Activated B cell treated with CpG ODN at 0.5 μM for 24 hours (primary cell): Measurements from ENCODE around the gene CNTNAP2. TPM values are rescaled to one million over a fixed set of nuclear protein-coding genes. Genes with fewer than 3 reads are reported as not detected.

ENCODE experiments used
- ATAC-seq: fragments of 200-7000 bp; cut with Tn5 transposase; one replicate; pipeline ENCODE4 v1.10.0; 2021; ENCODE audit warnings: low read depth, mild to moderate bottlenecking, moderate library complexity
- CTCF ChIA-PET: fragments of 350-600 bp; sonication (Branson Sonifier 250); formaldehyde crosslinking; loops from one replicate; lab custom pipeline; 2021; ENCODE audit warnings: antibody characterized with exemption; lab: Charles Lee
- POLR2A ChIA-PET: fragments of 350-600 bp; sonication (Branson Sonifier 250); formaldehyde crosslinking; loops from one replicate; lab custom pipeline; 2021; ENCODE audit warnings: antibody characterized with exemption; lab: Charles Lee
- DNase-seq: peaks from one replicate; pipeline ENCODE4 v3.0.0; 2022
- H3K27ac Mint-ChIP-seq: one replicate; pipeline ENCODE4 v1.8.0; 2020; ENCODE audit warnings: mixed read lengths
- H3K27me3 Mint-ChIP-seq: one replicate; pipeline ENCODE4 v1.8.0; 2021; ENCODE audit warnings: mixed read lengths
- H3K36me3 Mint-ChIP-seq: one replicate; pipeline ENCODE4 v1.8.0; 2021; ENCODE audit warnings: low read depth, mixed read lengths
- H3K4me1 Mint-ChIP-seq: one replicate; pipeline ENCODE4 v1.8.0; 2021; ENCODE audit warnings: mixed read lengths
- H3K4me3 Mint-ChIP-seq: one replicate; pipeline ENCODE4 v1.8.0; 2020; ENCODE audit warnings: mild to moderate bottlenecking, mixed read lengths
- H3K9me3 Mint-ChIP-seq: one replicate; pipeline ENCODE4 v1.8.0; 2020; ENCODE audit warnings: mixed read lengths
- CTCF ChIP-seq: fragments of 200-600 bp; IDR thresholded peaks from one replicate; pipeline ENCODE4 v1.8.0; 2022; ENCODE audit warnings: antibody characterized with exemption, mild to moderate bottlenecking
- intact Hi-C: fragments of 100-400 bp; cut with micrococcal nuclease; formaldehyde crosslinking; loops from one replicate; pipeline ENCODE4 v1.15.1; 2024
- total RNA-seq: library from RNA; stranded (reverse); gene quantifications from 2 replicates; pipeline ENCODE4 v1.2.3, GENCODE V29; 2022

The CNTNAP2 gene
- total RNA-seq, 1 donor from 2014 or later = 0.84 TPM

- no peak overlapping the region for H3K4me3 Mint-ChIP-seq
- ChIA-PET CTCF (interaction anchor here (1.0 kb wide), 1 partner anchor 83 kb away, joined by 3 read pairs; no protein-coding TSS in a partner anchor), POLR2A (no interaction called here)
- peaks cover 7% of the 10 kb centered on the region for H3K36me3 Mint-ChIP-seq
- H3K4me1 Mint-ChIP-seq = peaks cover 25% of the 10 kb centered on the region
- TF ChIP-seq CTCF = no peak
- ATAC-seq (no peak), DNase-seq (no peak)
- H3K9me3 Mint-ChIP-seq = no peaks in the 10 kb centered on the region
- no peaks in the 10 kb centered on the region for H3K27me3 Mint-ChIP-seq
- intact Hi-C loops = no loop called here
- H3K27ac Mint-ChIP-seq = no peak overlapping the region
Observed at GRCh38 chr7:148402159-148402558, 2285.6 kb downstream of the CNTNAP2 start.

- Mint-ChIP-seq H3K36me3 (peaks cover 7% of the 10 kb centered on the region), H3K27ac (no peak overlapping the region), H3K27me3 (no peaks in the 10 kb centered on the region), H3K9me3 (no peaks in the 10 kb centered on the region), H3K4me1 (peaks cover 17% of the 10 kb centered on the region), H3K4me3 (no peak overlapping the region)
- TF ChIP-seq CTCF = no peak
- no peak for DNase-seq
- ChIA-PET POLR2A (no interaction called here), CTCF (interaction anchor here (1.2 kb wide), 1 partner anchor 141 kb away, joined by 3 read pairs; no protein-coding TSS in a partner anchor)
- ATAC-seq = no peak
- intact Hi-C loops = no loop called here
Observed at GRCh38 chr7:148403466-148403993, 2286.9 kb downstream of the CNTNAP2 start.

GRCh38 chr7:148408307-148408706, 2291.7 kb downstream of the CNTNAP2 start:
- TF ChIP-seq CTCF = no peak
- Mint-ChIP-seq H3K4me1 (peaks cover 2% of the 10 kb centered on the region), H3K4me3 (no peak overlapping the region), H3K36me3 (peaks cover 16% of the 10 kb centered on the region), H3K27me3 (no peaks in the 10 kb centered on the region), H3K9me3 (no peaks in the 10 kb centered on the region), H3K27ac (no peak overlapping the region)
- ChIA-PET POLR2A (no interaction called here), CTCF (no interaction called here)
- intact Hi-C loops = no loop called here
- DNase-seq = no peak
- ATAC-seq = no peak

GRCh38 chr7:148410905-148411304, 2294.3 kb downstream of the CNTNAP2 start:
- Mint-ChIP-seq H3K4me3 (no peak overlapping the region), H3K36me3 (peaks cover 21% of the 10 kb centered on the region), H3K27me3 (no peaks in the 10 kb centered on the region), H3K9me3 (no peaks in the 10 kb centered on the region), H3K27ac (no peak overlapping the region), H3K4me1 (peaks cover 3% of the 10 kb centered on the region)
- ChIA-PET CTCF (no interaction called here), POLR2A (no interaction called here)
- intact Hi-C loops = no loop called here
- no peak for ATAC-seq
- TF ChIP-seq CTCF = no peak
- DNase-seq = no peak

GRCh38 chr7:148412691-148413090, 2296.1 kb downstream of the CNTNAP2 start:
- Mint-ChIP-seq H3K4me3 (no peak overlapping the region), H3K27me3 (no peaks in the 10 kb centered on the region), H3K27ac (no peak overlapping the region), H3K9me3 (no peaks in the 10 kb centered on the region), H3K36me3 (peaks cover 23% of the 10 kb centered on the region), H3K4me1 (peaks cover 3% of the 10 kb centered on the region)
- POLR2A ChIA-PET = no interaction called here
- no peak for DNase-seq
- ATAC-seq = no peak
- intact Hi-C loops = no loop called here
- no peak for TF ChIP-seq CTCF
- CTCF ChIA-PET = no interaction called here
